K562 (cell line): ENCODE data around the gene ST7. TPM values are rescaled to one million over a fixed set of nuclear protein-coding genes. Genes with fewer than 3 reads are reported as not detected.

Source experiments
- ATAC-seq: fragments of 200-7000 bp; cut with Tn5 transposase; 3 replicates; pipeline ENCODE4 v1.9.1; 2020; ENCODE audit warnings: moderate library complexity
- BruUV-seq: library from RNA; stranded (reverse); fragments of 400-500 nt; replicated peaks from 2 replicates; lab custom pipeline; 2021; lab: Mats Ljungman, UMichigan
- CTCF ChIA-PET: fragments of 300-600 bp; formaldehyde crosslinking; extraction: SDS; loops from one replicate; lab custom pipeline; 2021; ENCODE audit warnings: low intra/inter-chr PET ratio; lab: Yijun Ruan, JAX
- POLR2A ChIA-PET: fragments of 300-600, 350-650 bp; sonication (Branson Sonifier 250); formaldehyde crosslinking; extraction: SDS; loops from one replicate; lab custom pipeline; 2021; ENCODE audit warnings: antibody characterized with exemption, inconsistent platforms; lab: Yijun Ruan, JAX
- DNase-seq, 4 experiments: peaks; one replicate each; pipeline versions ENCODE4 v3.0.0 to v3.0.0-alpha.2; 2011 to 2018; ENCODE audit warnings: low spot score in 3 of 4, mixed read lengths in 3 of 4; ENCODE audit errors: extremely low read depth in 1 of 4
- FAIRE-seq: peaks from 2 replicates; lab custom pipeline; 2011; peaks lifted over from hg19 to GRCh38; lab: Jason Lieb, UNC
- H2AFZ ChIP-seq: 2 replicates; pipeline ENCODE4 v1.6.0; 2011; ENCODE audit warnings: low read depth, low read length, control low read depth, inconsistent platforms
- H3K27ac ChIP-seq: fragments of 200-600 bp; 3 replicates; pipeline ENCODE4 v1.8.0; 2011; ENCODE audit warnings: low read depth, mild to moderate bottlenecking, control low read depth, inconsistent platforms, low read length, moderate library complexity, mixed read lengths; ENCODE audit errors: extremely low read depth
- H3K27me3 ChIP-seq, 2 experiments: fragments of 300-600 bp in 1 of 2; 2 replicates in 1 of 2; 3 replicates in 1 of 2; pipeline versions ENCODE4 v1.6.0 to v1.8.0; 2011; ENCODE audit warnings: inconsistent platforms in 2 of 2, low read length in 2 of 2, mild to moderate bottlenecking in 1 of 2, mixed read lengths in 1 of 2, moderate library complexity in 1 of 2; ENCODE audit not compliant: control insufficient read depth in 2 of 2, insufficient read depth in 2 of 2
- H3K36me3 ChIP-seq: fragments of 300-600 bp; 3 replicates; pipeline ENCODE4 v1.8.0; 2011; ENCODE audit warnings: mild to moderate bottlenecking, low read length, inconsistent platforms; ENCODE audit not compliant: control insufficient read depth, insufficient read depth
- H3K4me1 ChIP-seq, 2 experiments: fragments of 200-600 bp in 1 of 2; replicated peaks in 1 of 2; 2 replicates in 1 of 2; 3 replicates in 1 of 2; pipeline versions ENCODE4 v1.5.1 to v1.8.0; 2011; ENCODE audit warnings: inconsistent platforms in 2 of 2, low read length in 2 of 2, mild to moderate bottlenecking in 1 of 2, mixed read lengths in 1 of 2, moderate library complexity in 1 of 2; ENCODE audit not compliant: control insufficient read depth in 2 of 2, insufficient read depth in 2 of 2
- H3K4me2 ChIP-seq: 2 replicates; pipeline ENCODE4 v1.6.1; 2011; ENCODE audit warnings: low read length, control low read depth, inconsistent platforms, mixed read lengths; ENCODE audit not compliant: insufficient read depth
- H3K4me3 ChIP-seq: fragments of 200-600 bp; sonication (generic), shearing (Covaris generic); 2 replicates; pipeline ENCODE4 v1.5.1; 2016; ENCODE audit warnings: control low read depth, inconsistent platforms
- H3K79me2 ChIP-seq: fragments of 200-600 bp; 3 replicates; pipeline ENCODE4 v1.8.0; 2011; ENCODE audit warnings: low read length, inconsistent platforms; ENCODE audit not compliant: control insufficient read depth, insufficient read depth
- H3K9ac ChIP-seq, 2 experiments: 2 replicates each; pipeline versions ENCODE4 v1.6.0 to v1.6.1; 2011; ENCODE audit warnings: low read depth in 2 of 2, low read length in 2 of 2, control low read depth in 1 of 2, inconsistent platforms in 1 of 2, mild to moderate bottlenecking in 1 of 2, mixed read lengths in 1 of 2; ENCODE audit not compliant: insufficient read depth in 1 of 2
- H3K9me1 ChIP-seq: one replicate; pipeline ENCODE4 v1.6.0; 2011; ENCODE audit warnings: inconsistent platforms, mild to moderate bottlenecking, low read length, moderate library complexity; ENCODE audit not compliant: control insufficient read depth, insufficient read depth
- H3K9me3 ChIP-seq: replicated peaks from 2 replicates; pipeline ENCODE4 v1.5.1; 2011; ENCODE audit warnings: low read depth, low read length, inconsistent platforms; ENCODE audit not compliant: control insufficient read depth, insufficient read depth
- H4K20me1 ChIP-seq: replicated peaks from 2 replicates; pipeline ENCODE4 v1.6.1; 2011; ENCODE audit warnings: low read length, inconsistent platforms, mixed read lengths; ENCODE audit not compliant: control insufficient read depth, insufficient read depth
- CREB3L1 ChIP-seq: fragments of 450-650 bp; IDR thresholded peaks from 2 replicates; pipeline ENCODE4 v1.6.1; 2014; ENCODE audit warnings: low read depth, mild to moderate bottlenecking, moderate library complexity, borderline replicate concordance
- ETS1 ChIP-seq: conservative IDR thresholded peaks from 2 replicates; pipeline ENCODE4 v1.6.1; 2011; ENCODE audit warnings: low read depth, mild to moderate bottlenecking, low read length; ENCODE audit not compliant: control insufficient read depth
- GATAD2A ChIP-seq: fragments of 450-650 bp; IDR thresholded peaks from 2 replicates; pipeline ENCODE4 v1.6.1; 2017
- HES1 ChIP-seq: fragments of 450-650 bp; IDR thresholded peaks from 2 replicates; pipeline ENCODE4 v1.6.1; 2016; ENCODE audit warnings: low read depth, mild to moderate bottlenecking, moderate library complexity
- HOMEZ ChIP-seq: fragments of 250-450 bp; sonication (Bioruptor Pico); IDR thresholded peaks from 2 replicates; pipeline ENCODE4 v1.4.0; 2020; ENCODE audit warnings: mild to moderate bottlenecking, moderate library complexity
- NCOA1 ChIP-seq: fragments of 450-650 bp; IDR thresholded peaks from 2 replicates; pipeline ENCODE4 v1.6.1; 2016; ENCODE audit warnings: low read depth
- POLR2A ChIP-seq: fragments of 450-650 bp; conservative IDR thresholded peaks from 2 replicates; pipeline ENCODE4 v1.6.1; 2016
- ZNF12 ChIP-seq: sonication (generic); formaldehyde crosslinking; IDR thresholded peaks from 2 replicates; pipeline ENCODE4 v1.4.0; 2020; ENCODE audit warnings: mild to moderate bottlenecking, missing genetic modification reagents
- ZNF134 ChIP-seq: fragments of 250-450 bp; sonication (Bioruptor Pico); conservative IDR thresholded peaks from 2 replicates; pipeline ENCODE4 v1.4.0; 2020
- ZNF431 ChIP-seq: sonication (generic); formaldehyde crosslinking; IDR thresholded peaks from 2 replicates; pipeline ENCODE4 v1.8.0; 2022; ENCODE audit warnings: mild to moderate bottlenecking, missing genetic modification reagents
- WGBS: fragments of 100-300 bp; shearing (Covaris generic); methylation state at CpG from one replicate; pipeline ENCODE4 v1.1.6; 2016; ENCODE audit warnings: low coverage, mixed read lengths; ENCODE audit not compliant: insufficient coverage; ENCODE audit errors: missing lambda C conversion rate; 5-methylcytosine and 5-hydroxymethylcytosine counted together
- in situ Hi-C: fragments of 300-500 bp; cut with MboI; formaldehyde crosslinking; loops from 4 replicates; pipeline ENCODE4 v1.15.0; 2018; ENCODE audit warnings: inconsistent platforms, mixed read lengths
- intact Hi-C: fragments of 100-400 bp; cut with micrococcal nuclease; formaldehyde crosslinking; loops from 2 replicates; pipeline ENCODE4 v1.14.2; 2022
- polyA plus RNA-seq, 8 experiments: library from polyadenylated mRNA; depleted of rRNA in 4 of 8; stranded (reverse) in 5 of 8; unstranded in 3 of 8; fragments of >200 nt; fragmentation: Nextera tagmentation in 2 of 8; fragmentation: Illumina TruSeq in 1 of 8; extraction: Ambion mirVana in 2 of 8; extraction: Trizol in 1 of 8; gene quantifications; 2 replicates each; pipeline versions ENCODE4 v1.2.1 to v1.2.3, GENCODE V29; 2011 to 2014; ENCODE audit warnings: inconsistent platforms in 1 of 8, missing spikeins in 1 of 8
- total RNA-seq, 7 experiments: library from RNA; depleted of rRNA in 6 of 7; stranded (reverse); fragments of >200 nt in 6 of 7; fragmentation: Illumina TruSeq in 2 of 7; extraction: Trizol in 2 of 7; gene quantifications; 2 replicates each; pipeline versions ENCODE4 v1.2.1 to v1.2.3, GENCODE V29; 2011 to 2021; ENCODE audit warnings: low replicate concordance in 1 of 7
- TF ChIP-seq, protein P1 (sequence below), 3 experiments: IDR thresholded peaks in 2 of 3; conservative IDR thresholded peaks in 1 of 3; 2 replicates each; pipeline ENCODE4 v1.5.1; 2011 to 2012; ENCODE audit warnings: low read length in 3 of 3, mild to moderate bottlenecking in 3 of 3, control low read depth in 2 of 3, improper control_type of control experiment in 1 of 3, inconsistent platforms in 1 of 3, low read depth in 1 of 3, mixed read lengths in 1 of 3, moderate library complexity in 1 of 3; ENCODE audit not compliant: insufficient read depth in 2 of 3

Gene ST7
- total and polyA plus RNA-seq, 9 of the 15 experiments (the other 6 are each of a cell fraction or from before 2014, with no cell fraction given) = 23.9 to 56.3 (median 36.9) TPM

- TF ChIP-seq ZNF134 (CRISPR knock-in tag) = no peak
- TF ChIP-seq, protein P1, sequence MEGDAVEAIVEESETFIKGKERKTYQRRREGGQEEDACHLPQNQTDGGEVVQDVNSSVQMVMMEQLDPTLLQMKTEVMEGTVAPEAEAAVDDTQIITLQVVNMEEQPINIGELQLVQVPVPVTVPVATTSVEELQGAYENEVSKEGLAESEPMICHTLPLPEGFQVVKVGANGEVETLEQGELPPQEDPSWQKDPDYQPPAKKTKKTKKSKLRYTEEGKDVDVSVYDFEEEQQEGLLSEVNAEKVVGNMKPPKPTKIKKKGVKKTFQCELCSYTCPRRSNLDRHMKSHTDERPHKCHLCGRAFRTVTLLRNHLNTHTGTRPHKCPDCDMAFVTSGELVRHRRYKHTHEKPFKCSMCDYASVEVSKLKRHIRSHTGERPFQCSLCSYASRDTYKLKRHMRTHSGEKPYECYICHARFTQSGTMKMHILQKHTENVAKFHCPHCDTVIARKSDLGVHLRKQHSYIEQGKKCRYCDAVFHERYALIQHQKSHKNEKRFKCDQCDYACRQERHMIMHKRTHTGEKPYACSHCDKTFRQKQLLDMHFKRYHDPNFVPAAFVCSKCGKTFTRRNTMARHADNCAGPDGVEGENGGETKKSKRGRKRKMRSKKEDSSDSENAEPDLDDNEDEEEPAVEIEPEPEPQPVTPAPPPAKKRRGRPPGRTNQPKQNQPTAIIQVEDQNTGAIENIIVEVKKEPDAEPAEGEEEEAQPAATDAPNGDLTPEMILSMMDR (IDR thresholded peaks at IDR 0.05 in 2 of 3, conservative IDR thresholded peaks at IDR 0.05 in 1 of 3; ENCODE audit: insufficient read depth in 2 of 3, low read depth in 1 of 3, low read length in 3 of 3) = no peak
- no peak for TF ChIP-seq ZNF431 (CRISPR knock-in tag)
- no peak for TF ChIP-seq GATAD2A
- no peak for TF ChIP-seq ZNF12 (CRISPR knock-in tag)
Measured at GRCh38 chr7:117241088-117241487, 287.8 kb downstream of the ST7 start (continued).

GRCh38 chr7:117243390-117243789 is 290.1 kb downstream of the ST7 start:
- Histone ChIP-seq H3K79me2 (no peaks in the 10 kb centered on the region), H3K36me3 (no peaks in the 10 kb centered on the region), H4K20me1 (no peaks in the 10 kb centered on the region), H3K4me1 (no peaks in the 10 kb centered on the region), H3K4me2 (no peak overlapping the region), H3K9me3 (no peaks in the 10 kb centered on the region; the same call in 1 of the 2 replicates), H3K9me1 (no peaks in the 10 kb centered on the region), H3K9ac (no peak overlapping the region), H3K4me3 (no peak overlapping the region), H2AFZ (no peak overlapping the region), H3K27ac (no peak overlapping the region), H3K27me3 (peaks cover 0 to 19% of the 10 kb centered on the region in 2 experiments; a peak in 3 of 5 replicates)
- POLR2A ChIA-PET = interaction anchor here (0.6 kb wide), 1 partner anchor 14 kb away, joined by 3 read pairs; no protein-coding TSS in a partner anchor
- FAIRE-seq (no peak), ATAC-seq (no peak), DNase-seq (no peak)
- intact Hi-C loops (no loop called here), in situ Hi-C loops (no loop called here)
- BruUV-seq = no TSS peak
- 0% methylated on average over 3 of the region's 3 CpGs for WGBS
- CTCF ChIA-PET = no interaction called here
- TF ChIP-seq HES1 (no peak), NCOA1 (no peak), ETS1 (no peak), CREB3L1 (no peak), POLR2A (no peak), HOMEZ (CRISPR knock-in tag) (no peak)
